ENCODE data around the gene PAXIP1. TPM values are rescaled to one million over a fixed set of nuclear protein-coding genes. Genes with fewer than 3 reads are reported as not detected.
"Not testable (repeated sequence)": the region's sequence is repeated elsewhere in the genome, so short reads cannot be mapped to it uniquely, and the experiment has no call there.

PAXIP1 gene, protein sequence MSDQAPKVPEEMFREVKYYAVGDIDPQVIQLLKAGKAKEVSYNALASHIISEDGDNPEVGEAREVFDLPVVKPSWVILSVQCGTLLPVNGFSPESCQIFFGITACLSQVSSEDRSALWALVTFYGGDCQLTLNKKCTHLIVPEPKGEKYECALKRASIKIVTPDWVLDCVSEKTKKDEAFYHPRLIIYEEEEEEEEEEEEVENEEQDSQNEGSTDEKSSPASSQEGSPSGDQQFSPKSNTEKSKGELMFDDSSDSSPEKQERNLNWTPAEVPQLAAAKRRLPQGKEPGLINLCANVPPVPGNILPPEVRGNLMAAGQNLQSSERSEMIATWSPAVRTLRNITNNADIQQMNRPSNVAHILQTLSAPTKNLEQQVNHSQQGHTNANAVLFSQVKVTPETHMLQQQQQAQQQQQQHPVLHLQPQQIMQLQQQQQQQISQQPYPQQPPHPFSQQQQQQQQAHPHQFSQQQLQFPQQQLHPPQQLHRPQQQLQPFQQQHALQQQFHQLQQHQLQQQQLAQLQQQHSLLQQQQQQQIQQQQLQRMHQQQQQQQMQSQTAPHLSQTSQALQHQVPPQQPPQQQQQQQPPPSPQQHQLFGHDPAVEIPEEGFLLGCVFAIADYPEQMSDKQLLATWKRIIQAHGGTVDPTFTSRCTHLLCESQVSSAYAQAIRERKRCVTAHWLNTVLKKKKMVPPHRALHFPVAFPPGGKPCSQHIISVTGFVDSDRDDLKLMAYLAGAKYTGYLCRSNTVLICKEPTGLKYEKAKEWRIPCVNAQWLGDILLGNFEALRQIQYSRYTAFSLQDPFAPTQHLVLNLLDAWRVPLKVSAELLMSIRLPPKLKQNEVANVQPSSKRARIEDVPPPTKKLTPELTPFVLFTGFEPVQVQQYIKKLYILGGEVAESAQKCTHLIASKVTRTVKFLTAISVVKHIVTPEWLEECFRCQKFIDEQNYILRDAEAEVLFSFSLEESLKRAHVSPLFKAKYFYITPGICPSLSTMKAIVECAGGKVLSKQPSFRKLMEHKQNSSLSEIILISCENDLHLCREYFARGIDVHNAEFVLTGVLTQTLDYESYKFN
- total RNA-seq: 11.0 TPM

DNA sequence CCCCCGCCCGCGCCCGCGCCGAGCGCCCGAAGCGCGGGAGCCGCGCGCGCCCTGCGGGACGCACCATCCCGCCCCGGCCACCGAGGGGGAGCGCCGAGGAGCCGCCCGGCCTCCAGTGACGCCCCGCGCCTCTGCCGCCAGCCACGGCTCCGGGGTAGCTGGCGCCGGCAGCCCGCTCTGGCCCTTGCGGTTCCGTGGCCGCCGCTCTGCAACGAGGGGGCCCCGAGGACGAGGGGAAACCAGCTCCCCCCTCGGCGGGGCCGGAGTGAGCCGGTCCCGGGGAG is at the start of gene PAXIP1:
Gene PAXIP1 (minus strand): TSS at position 33 of the 284 bp plus-strand sequence. CDS start 195 bp downstream, outside the sequence.
- DNase-seq (ENCODE audit: low spot score in 2 of 2) (no peak), FAIRE-seq (no peak)

DNA sequence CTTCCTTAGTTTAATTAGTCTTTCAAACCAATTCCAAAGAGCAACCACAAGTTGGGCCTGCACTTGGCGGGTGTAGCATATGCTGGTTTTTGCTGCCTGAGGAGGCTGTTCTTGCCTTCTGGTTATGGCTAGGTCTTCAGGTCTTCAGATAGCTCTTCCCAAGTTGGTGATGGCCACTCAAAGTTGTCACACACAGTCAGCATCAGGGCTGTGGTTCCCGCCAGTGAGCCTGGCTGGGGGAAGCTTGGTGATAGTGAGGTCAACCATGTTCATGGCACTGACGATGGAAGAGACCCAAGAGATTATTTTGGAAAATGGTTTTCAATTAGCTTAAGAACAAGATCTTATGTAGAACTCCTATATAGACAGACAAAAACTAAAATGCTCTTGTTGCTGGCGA is 48.4 kb upstream of the PAXIP1 start:
- FAIRE-seq: no peak
- no peak for DNase-seq (ENCODE audit: low spot score in 2 of 2)

DNA sequence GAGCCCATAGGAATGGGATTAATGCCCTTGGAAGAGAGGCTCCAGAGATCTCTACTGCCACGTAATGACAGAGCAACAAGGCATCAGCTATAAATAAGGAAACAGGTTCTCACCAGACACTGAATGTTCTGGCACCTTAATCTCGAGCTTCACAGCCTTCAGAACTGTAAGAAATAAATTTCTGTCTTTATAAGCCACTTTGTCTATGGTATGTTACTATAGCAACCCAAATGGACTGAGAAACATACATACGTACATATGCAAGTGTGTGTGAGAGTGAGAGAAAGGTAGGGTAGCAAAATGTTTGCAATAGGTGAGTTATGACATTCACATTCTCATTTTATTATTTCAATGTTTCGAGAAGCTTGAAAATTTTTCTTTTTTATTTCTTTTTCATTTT is 45.1 kb upstream of the PAXIP1 start:
- FAIRE-seq: no peak
- no peak for DNase-seq (ENCODE audit: low spot score in 2 of 2)

DNA sequence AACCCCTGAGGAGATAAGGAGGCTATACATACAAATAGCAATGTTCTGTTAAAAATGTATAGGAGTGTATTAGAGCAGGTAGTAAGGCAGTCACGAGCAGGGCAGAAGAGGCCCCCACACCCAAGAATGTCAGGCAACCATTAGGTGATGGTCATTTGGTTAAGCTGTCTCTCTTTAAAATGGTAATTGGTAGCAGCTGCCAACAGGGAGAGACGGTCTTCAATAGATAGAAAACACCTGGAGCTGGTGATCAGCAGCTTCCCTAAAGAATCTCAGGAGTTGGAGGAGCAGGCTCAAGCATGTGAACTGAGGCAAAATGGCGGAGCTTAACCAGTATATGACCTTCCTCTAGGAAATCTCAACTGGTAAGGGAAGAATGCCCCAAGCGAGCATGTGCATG is 40.8 kb upstream of the PAXIP1 start:
- no peak for DNase-seq (ENCODE audit: low spot score in 2 of 2)

DNA sequence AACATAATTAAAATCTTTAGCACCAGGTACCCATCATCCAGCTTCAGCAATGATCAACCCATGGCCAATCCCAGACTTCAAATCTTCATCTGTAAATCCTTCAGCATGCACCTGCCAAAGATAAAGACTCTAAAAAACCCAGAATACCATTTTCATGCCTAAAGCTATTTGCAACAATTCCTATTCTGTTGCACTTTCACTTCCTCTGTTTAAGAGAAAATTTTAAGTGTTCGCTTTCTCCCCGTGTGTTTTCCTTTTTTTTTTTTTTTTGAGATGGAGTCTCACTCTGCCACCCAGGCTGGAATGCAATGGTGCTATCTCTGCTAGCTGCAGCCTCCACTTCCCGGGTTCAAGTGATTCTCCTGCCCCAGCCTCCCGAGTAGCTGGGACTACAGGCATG is 35.4 kb upstream of the PAXIP1 start:
- no peak for DNase-seq (ENCODE audit: low spot score in 2 of 2)
- FAIRE-seq: no peak

More for the DNA sequence above, 40.8 kb upstream of the PAXIP1 start:
- FAIRE-seq: no peak

DNA sequence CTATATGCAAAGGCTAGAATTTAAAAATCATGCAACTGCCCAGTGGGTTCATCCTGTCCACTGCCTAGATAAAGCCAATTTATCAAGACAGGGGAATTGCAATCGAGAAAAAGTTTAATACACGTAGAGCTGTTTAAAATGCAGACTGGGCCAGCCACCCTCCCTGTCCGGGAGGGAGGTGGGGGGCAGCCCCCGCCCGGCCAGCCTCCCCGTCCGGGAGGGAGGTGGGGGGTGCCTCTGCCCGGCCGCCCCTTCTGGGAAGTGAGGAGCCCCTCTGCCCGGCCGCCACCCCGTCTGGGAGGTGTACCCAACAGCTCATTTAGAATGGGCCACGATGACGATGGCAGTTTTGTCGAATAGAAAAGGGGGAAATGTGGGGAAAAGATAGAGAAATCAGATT is 31.6 kb upstream of the PAXIP1 start:
- FAIRE-seq; DNase-seq (ENCODE audit: low spot score in 2 of 2): not testable (repeated sequence)

DNA sequence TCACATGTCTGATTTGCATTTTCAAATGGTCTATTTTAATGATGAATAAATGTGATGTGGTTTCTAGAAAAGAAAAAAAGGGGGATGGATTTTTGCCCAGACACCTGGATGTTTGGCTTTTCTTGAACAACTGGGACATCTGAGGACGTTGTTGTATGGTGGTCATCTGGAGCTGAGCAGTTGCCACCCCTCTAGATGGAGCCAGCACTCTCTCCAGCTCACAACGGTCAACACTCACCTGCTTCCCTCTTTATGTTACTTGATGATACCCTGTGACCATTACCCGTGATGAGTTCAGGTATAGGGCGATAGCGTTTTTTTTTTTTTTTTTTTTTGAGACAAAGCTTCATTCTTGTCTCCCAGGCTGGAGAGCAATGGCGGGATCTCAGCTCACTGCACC is 30.1 kb upstream of the PAXIP1 start:
- FAIRE-seq: no peak

DNA sequence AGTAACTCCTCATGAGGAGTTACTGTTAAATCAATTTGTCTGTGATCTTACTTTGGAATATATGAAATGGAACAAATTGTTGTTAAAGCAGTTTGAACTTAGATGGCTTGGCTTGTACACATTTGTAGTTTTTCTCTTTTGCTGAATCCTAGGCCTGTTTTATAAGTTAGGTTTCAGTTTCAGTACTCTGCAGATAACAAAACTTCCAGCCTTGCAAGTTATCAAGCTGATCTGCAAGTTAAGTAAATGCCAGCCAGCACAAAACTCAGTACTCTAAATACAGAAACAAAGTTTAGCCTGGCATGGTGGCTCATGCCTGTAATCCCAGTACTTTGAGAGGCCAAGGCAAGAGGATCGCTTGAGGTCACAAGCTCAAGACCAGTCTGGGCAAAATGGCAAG is 25.0 kb upstream of the PAXIP1 start:
- FAIRE-seq (no peak), DNase-seq (ENCODE audit: low spot score in 2 of 2) (no peak)

More for the DNA sequence above, 30.1 kb upstream of the PAXIP1 start:
- DNase-seq (ENCODE audit: low spot score in 2 of 2): no peak

DNA sequence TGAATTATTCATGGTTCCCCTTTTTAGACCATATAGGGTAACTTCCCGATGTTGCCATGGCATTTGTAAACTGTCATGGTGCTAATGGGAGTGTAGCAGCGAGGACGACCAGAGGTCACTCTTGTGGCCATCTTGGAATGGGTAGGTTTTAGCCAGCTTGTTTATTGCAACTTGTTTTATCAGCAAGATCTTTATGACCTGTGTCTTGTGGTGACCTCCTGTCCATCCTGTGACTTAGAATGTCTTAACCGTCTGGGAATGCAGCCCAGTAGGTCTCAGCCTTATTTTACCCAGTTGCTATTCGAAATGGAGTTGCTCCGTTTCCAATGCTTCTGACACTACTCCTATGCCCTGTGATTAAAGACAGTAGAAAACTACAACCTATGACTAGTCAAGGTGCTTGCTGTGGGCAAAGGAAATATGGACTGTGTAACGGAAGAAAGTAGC is 18.8 kb upstream of the PAXIP1 start:
- DNase-seq (ENCODE audit: low spot score in 2 of 2) (no peak), FAIRE-seq (no peak)

DNA sequence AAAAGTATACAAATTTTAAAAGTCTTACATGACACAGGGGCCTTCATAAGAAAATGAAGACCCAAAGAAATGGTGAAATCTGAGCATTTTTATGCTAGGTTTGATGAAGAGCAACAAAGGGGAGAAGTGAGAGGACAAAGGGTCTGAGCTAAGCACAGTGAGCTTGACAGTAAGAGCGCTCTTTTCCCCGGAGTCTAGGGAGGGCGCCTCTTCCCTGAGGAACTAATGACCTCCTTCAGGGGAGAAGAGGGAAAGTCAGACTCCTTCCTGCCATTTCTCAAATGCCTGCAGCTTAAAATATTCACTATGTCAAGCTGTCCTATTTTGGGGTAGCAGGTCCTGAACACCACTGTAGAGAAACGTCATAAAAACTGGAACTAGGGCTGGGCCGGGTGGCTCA is 18.1 kb upstream of the PAXIP1 start:
- FAIRE-seq (no peak), DNase-seq (ENCODE audit: low spot score in 2 of 2) (no peak)

DNA sequence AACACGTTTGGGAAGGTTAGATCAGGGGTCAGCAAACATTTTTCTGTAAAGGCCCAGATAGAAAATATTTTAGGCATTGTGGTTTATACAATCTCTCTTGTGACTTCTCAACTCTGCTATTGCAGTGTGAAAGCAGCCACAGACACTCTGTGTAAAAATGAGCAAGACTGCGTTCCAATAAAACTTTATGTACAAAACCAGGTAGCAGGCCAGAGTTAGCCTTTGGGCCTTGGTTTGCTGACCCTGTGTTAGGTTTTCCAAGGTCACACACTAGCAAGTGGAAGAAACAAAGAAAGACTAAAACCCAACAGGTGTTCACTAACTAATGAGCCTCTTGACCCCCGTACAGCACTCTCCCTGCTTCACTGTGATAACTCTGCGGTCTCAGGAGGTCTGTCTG is 14.9 kb upstream of the PAXIP1 start:
- FAIRE-seq: no peak
- no peak for DNase-seq (ENCODE audit: low spot score in 2 of 2)

DNA sequence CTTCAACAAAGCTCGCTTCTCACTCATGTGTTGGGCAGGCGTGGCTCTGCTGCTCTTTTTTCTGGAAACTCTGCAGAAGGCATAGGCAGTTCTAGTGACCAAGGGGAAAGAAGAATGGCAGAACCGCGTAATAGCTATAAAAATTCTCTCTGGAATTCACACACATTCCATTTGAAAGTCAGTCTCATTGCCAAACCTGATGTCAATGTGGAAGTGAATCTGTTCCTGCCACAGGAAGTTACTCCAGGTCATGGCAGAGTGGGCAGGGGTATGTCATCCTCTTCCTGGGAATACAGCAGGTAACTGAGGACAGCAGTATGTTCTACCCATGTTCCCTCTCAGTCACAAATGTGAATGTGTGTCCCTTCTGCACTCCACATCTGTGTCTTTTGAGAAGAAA is 8.2 kb upstream of the PAXIP1 start:
- no peak for FAIRE-seq

DNA sequence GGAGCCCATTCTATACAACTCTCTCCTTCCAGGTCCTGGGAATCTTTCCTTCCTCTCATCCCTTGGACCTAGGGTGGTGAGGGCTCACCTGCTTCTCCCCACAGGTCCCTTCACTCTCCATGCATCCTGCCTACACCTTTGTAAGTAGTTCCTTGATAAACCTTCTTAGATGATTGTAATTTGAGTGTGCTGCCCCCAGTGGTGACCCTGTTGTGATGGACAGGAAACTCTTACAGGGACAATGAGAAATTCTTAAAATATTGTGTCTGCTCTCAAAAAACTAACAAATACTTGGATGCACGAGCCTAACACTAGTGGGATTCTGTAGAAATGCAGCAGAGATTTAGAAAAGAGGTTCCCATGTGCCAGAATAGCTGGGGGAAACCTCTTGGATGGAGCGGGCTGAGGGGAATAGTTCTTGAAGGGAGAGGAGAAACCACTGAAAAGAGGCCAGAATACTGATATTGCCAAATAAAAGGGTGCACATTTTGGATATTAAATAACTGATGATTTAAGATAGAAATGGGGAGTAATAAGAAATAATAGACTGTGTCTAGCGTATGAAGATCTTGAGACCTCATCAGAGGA is 6.7 kb upstream of the PAXIP1 start:
- no peak for DNase-seq (ENCODE audit: low spot score in 2 of 2)
- FAIRE-seq: no peak

More for the DNA sequence above, 8.2 kb upstream of the PAXIP1 start:
- no peak for DNase-seq (ENCODE audit: low spot score in 2 of 2)

DNA sequence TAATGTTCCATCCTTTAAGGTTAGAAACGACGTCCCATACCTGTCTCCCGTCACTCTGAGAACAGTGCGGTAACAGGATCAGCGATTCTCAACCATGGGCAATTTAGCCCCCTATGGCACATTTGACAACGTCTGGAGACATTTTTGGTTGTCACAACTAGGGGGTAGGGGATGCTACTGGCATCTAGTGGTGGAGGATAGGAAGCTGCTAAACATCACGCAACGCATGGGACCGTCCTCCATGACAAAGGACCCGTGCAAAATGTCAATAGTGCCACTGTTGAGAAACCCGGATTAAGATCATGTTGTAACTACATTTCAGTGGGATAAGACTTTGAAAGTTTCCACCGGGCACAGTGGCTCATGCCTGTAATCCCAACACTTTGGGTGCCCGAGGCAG is 5.0 kb upstream of the PAXIP1 start:
- no peak for DNase-seq (ENCODE audit: low spot score in 2 of 2)
- FAIRE-seq: no peak

DNA sequence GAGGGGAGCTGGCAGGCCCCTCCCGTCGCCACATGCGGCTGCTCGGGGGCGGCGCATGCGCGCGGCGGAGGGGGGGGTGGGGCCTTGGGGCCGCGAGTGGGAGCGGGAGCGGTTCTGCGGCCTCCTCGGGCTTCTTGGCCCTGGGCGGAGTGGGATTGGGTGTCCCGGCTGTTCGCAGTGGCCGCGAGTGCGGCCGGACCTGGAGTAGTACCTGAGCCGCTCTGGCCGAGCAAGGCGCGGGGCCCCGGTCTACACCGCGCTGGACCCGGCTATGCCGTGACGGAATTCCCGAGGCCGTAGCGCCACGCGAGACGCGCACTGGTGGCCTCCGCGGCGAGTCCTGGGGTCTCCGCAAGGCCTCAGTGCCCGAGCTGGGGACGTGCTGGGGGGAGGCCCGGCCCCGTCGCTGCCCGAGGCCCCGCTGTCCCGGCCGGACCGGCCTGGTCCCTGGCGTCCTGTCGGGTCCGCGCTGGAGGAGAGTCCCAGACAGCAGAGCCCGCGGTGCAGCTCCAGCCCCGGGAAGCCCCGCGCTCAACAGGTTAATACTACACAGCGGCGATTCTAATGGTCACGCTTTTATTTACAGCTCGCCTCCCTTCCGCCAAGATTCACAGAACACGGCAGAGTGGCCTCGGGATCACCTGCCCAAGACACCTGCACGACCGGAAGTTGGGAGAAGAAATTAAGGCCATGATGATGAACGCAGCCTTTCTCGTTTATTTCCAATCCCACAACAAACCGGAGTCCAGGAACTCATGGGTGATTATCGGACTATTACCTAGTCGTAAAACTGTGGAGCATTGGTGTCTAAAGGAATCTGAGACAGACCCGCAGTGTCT is 671 bp upstream of the PAXIP1 start:
- no peak for FAIRE-seq
- DNase-seq (ENCODE audit: low spot score in 2 of 2): peak; percentile 95 to 96

DNA sequence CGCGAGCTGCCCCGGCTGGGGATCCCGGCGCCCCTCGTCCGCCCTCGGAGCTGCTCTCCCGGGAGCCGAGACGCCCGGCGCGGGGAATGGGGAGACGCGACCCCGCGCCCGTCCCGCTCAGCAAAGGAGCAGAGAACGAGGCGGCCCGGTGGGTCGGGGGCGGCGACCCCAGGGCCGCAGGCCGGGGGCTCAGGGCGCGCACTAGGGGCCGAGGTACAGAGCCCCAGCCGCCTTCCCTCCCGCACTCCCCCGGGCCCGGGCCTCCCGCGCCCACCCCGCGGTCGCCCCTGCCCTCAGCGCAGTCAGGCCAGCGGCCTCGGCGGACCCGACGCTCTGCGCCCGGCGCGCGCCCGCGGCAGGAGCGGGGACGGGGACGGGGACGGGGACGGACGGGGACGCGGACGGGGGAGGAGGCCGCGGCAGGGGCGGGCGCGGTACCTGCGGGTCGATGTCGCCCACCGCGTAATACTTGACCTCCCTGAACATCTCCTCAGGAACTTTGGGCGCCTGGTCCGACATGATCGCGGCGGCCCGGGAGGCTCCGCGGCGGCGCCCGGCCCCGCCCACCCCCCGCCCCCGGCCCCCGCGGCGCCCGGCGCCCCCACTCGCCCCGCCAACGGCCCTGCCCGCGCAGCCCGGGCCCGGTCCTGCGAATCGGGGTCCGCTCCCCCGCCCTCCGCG is 373 bp downstream of the PAXIP1 start:
- DNase-seq (ENCODE audit: low spot score in 2 of 2) (peak; percentile 90 to 94), FAIRE-seq (no peak)

DNA sequence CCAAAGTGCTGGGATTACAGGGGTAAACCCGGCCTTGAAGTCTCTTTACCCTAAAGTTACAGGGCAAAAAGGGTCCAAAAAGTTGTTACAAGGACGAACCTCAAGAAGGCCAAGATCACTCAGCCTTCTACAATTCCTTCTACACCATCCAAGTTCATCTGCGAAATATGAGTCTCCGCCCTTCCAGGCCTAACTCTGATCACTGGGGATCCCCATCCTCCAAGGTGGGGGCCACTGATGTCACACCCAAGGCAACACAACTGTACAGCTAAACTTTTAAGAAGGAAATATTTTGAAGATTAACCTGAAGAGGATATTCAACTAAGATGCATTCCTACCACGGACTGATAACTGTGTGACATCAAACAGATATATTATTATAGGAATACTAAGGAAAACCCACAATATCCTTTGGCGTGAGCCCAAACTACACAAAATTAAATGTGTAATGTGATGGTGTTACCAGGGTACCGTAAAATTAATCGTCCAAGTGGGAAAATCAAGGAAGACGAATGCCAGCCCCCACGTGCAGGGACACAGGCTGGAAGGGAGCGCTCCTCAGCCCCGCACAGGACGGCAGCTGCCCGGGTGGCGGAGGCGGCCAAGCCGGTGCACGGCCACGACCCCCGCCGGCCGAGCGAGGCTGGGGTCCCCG is 1.0 kb downstream of the PAXIP1 start:
- FAIRE-seq: no peak
- peak in 1 of 2 donors; percentile 21 for DNase-seq (ENCODE audit: low spot score in 2 of 2)

DNA sequence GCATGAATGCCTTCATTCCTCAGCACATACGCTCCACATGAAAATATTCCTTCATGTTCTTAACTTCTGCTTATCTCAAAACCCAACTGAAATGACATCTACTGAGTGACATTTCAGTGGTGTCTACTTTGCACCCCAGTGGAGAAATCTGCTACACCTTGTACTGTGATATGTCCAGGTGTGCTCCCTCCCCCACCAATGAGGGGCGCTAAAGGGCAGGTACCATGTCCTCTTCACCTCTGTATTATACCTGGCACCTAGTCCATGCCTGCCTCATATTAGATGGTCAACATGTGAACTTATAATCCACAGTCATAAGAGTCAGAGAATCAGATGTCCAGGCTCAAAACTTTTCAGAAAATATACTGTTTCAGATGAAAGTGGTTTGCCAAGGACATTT is 2.1 kb downstream of the PAXIP1 start:
- DNase-seq (ENCODE audit: low spot score in 2 of 2) (no peak), FAIRE-seq (no peak)

DNA sequence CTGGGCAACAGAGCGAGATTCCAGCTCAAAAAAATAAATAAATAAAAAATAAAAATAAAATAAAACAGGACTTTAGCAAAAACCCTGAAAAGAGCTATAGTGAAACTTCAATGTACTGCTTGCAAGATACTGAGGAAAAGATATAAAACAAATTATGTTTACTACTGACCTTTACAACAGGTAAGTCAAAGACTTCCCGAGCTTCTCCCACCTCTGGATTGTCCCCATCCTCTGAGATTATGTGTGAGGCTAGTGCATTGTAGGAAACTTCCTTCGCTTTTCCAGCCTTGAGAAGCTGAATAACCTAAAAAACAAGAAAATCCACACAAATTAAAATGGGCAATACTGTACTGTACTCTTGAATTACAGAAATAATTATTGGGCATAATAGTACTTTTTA is 4.4 kb downstream of the PAXIP1 start:
- FAIRE-seq (no peak), DNase-seq (ENCODE audit: low spot score in 2 of 2) (no peak)
